AG10803 (cell line): ENCODE measurements around the gene AHCY.

Experiments
- DNase-seq: peaks from one replicate; pipeline ENCODE4 v3.0.0; 2010; ENCODE audit warnings: low read depth
- H3K4me3 ChIP-seq: 2 replicates; pipeline ENCODE4 v1.5.1; 2011; ENCODE audit warnings: mild to moderate bottlenecking, low read length, control low read depth
- CTCF ChIP-seq: conservative IDR thresholded peaks from 2 replicates; pipeline ENCODE4 v1.5.1; 2011; ENCODE audit warnings: mild to moderate bottlenecking, low read length, control low read depth, inconsistent platforms

AHCY gene

GRCh38 chr20:34285450-34285849 lies 17.7 kb downstream of the AHCY start:
- no peak for TF ChIP-seq CTCF
- no peak for DNase-seq
- H3K4me3 ChIP-seq: no peak overlapping the region

- TF ChIP-seq CTCF: no peak
- DNase-seq: no peak
- H3K4me3 ChIP-seq: no peak overlapping the region
Measured at GRCh38 chr20:34283844-34284243, 19.3 kb downstream of the AHCY start.

- no peak for DNase-seq
- no peak for TF ChIP-seq CTCF
- H3K4me3 ChIP-seq: no peak overlapping the region
Measured at GRCh38 chr20:34282041-34282440, 21.1 kb downstream of the AHCY start.

- no peak for TF ChIP-seq CTCF
- no peak overlapping the region for H3K4me3 ChIP-seq
- DNase-seq: no peak
Measured at GRCh38 chr20:34281177-34281576, 22.0 kb downstream of the AHCY start.

GRCh38 chr20:34274694-34275093 lies 28.5 kb downstream of the AHCY start:
- no peak for TF ChIP-seq CTCF
- no peak for DNase-seq
- no peak overlapping the region for H3K4me3 ChIP-seq

- TF ChIP-seq CTCF: no peak
- DNase-seq: peak; percentile 87
- no peak overlapping the region for H3K4me3 ChIP-seq
Measured at GRCh38 chr20:34271956-34272355, 31.2 kb downstream of the AHCY start.

- TF ChIP-seq CTCF: no peak
- no peak for DNase-seq
- no peak overlapping the region for H3K4me3 ChIP-seq
Measured at GRCh38 chr20:34269996-34270627, 33.0 kb downstream of the AHCY start.
